Endothelial cell of umbilical vein (primary cell): ENCODE results near the gene RBM47. TPM values are rescaled to one million over a fixed set of nuclear protein-coding genes. Genes with fewer than 3 reads are reported as not detected.
A peak's percentile ranks its signal among the peaks of the same experiment; 100 is the strongest.

Experiments used
- BruUV-seq: library from RNA; stranded (reverse); fragments of 400-500 nt; replicated peaks from 2 replicates; lab custom pipeline; 2021; lab: Mats Ljungman, UMichigan
- CTCF ChIA-PET: fragments of 300-600, 350-600 bp; sonication (Branson Sonifier 250); formaldehyde crosslinking; loops from one replicate; lab custom pipeline; 2021; ENCODE audit warnings: antibody characterized with exemption, inconsistent platforms; lab: Charles Lee
- POLR2A ChIA-PET: fragments of 300-600, 350-600 bp; sonication (Branson Sonifier 250); formaldehyde crosslinking; loops from one replicate; lab custom pipeline; 2021; ENCODE audit warnings: antibody characterized with exemption, inconsistent platforms; lab: Charles Lee
- DNase-seq: peaks from one replicate; pipeline ENCODE4 v3.0.0-alpha.2; 2011; ENCODE audit warnings: low read depth, low spot score
- FAIRE-seq: peaks from 2 replicates; lab custom pipeline; 2011; peaks lifted over from hg19 to GRCh38; lab: Jason Lieb, UNC
- H2AFZ ChIP-seq: 2 replicates; pipeline ENCODE4 v1.6.0; 2012; ENCODE audit warnings: low read depth, low read length, control low read depth, inconsistent platforms
- H3K27ac ChIP-seq: 2 replicates; pipeline ENCODE4 v1.5.1; 2011; ENCODE audit warnings: low read depth, mild to moderate bottlenecking, control low read depth, low read length, moderate library complexity; ENCODE audit not compliant: insufficient read depth
- H3K27me3 ChIP-seq, 2 experiments: 2 replicates each; pipeline versions ENCODE4 v1.6.0 to v1.6.1; 2011; ENCODE audit warnings: low read length in 2 of 2, mixed read lengths in 1 of 2; ENCODE audit not compliant: control insufficient read depth in 2 of 2, insufficient read depth in 2 of 2
- H3K36me3 ChIP-seq, 2 experiments: 2 replicates in 1 of 2; 3 replicates in 1 of 2; pipeline ENCODE4 v1.5.1; 2011; ENCODE audit warnings: low read length in 2 of 2, mild to moderate bottlenecking in 1 of 2, moderate library complexity in 1 of 2; ENCODE audit not compliant: control insufficient read depth in 2 of 2, insufficient read depth in 2 of 2; ENCODE audit errors: extremely low read depth in 1 of 2
- H3K4me1 ChIP-seq: 3 replicates; pipeline ENCODE4 v1.5.1; 2011; ENCODE audit warnings: mild to moderate bottlenecking, low read length; ENCODE audit not compliant: control insufficient read depth, insufficient read depth; ENCODE audit errors: extremely low read depth
- H3K4me2 ChIP-seq: 2 replicates; pipeline ENCODE4 v1.6.1; 2011; ENCODE audit warnings: low read length, control low read depth, mixed read lengths; ENCODE audit not compliant: insufficient read depth
- H3K4me3 ChIP-seq, 3 experiments: fragments of 200-600 bp in 1 of 3; sonication (generic), shearing (Covaris generic) in 1 of 3; replicated peaks in 1 of 3; 2 replicates each; pipeline ENCODE4 v1.5.1; 2011 to 2016; ENCODE audit warnings: control low read depth in 3 of 3, low read length in 3 of 3, mild to moderate bottlenecking in 2 of 3, inconsistent platforms in 1 of 3, low read depth in 1 of 3, moderate library complexity in 1 of 3; ENCODE audit not compliant: insufficient read depth in 1 of 3
- H3K79me2 ChIP-seq: 2 replicates; pipeline ENCODE4 v1.6.0; 2012; ENCODE audit warnings: low read length, inconsistent platforms; ENCODE audit not compliant: control insufficient read depth, insufficient read depth
- H3K9ac ChIP-seq: replicated peaks from 2 replicates; pipeline ENCODE3; 2011; ENCODE audit warnings: low read length, control low read depth; ENCODE audit not compliant: insufficient read depth; ENCODE audit errors: extremely low read depth
- H3K9me1 ChIP-seq: replicated peaks from 3 replicates; pipeline ENCODE4 v1.6.0; 2011; ENCODE audit warnings: mild to moderate bottlenecking, low read length; ENCODE audit not compliant: control insufficient read depth, insufficient read depth; ENCODE audit errors: extremely low read depth
- H3K9me3 ChIP-seq: replicated peaks from 2 replicates; pipeline ENCODE4 v1.5.1; 2012; ENCODE audit warnings: low read length, inconsistent platforms; ENCODE audit not compliant: control insufficient read depth, insufficient read depth
- H4K20me1 ChIP-seq: replicated peaks from 2 replicates; pipeline ENCODE3; 2011; ENCODE audit warnings: mild to moderate bottlenecking, low read length; ENCODE audit not compliant: control insufficient read depth, insufficient read depth; ENCODE audit errors: extremely low read depth
- CTCF ChIP-seq, 2 donors: IDR thresholded peaks; 1 replicate in 1 of 2; 2 replicates in 1 of 2; pipeline ENCODE4 v1.5.1; 2011; ENCODE audit warnings: low read length in 2 of 2, mild to moderate bottlenecking in 2 of 2, moderate library complexity in 2 of 2, control low read depth in 1 of 2, inconsistent platforms in 1 of 2, low read depth in 1 of 2; ENCODE audit not compliant: insufficient read depth in 1 of 2; ENCODE audit errors: extremely low read depth in 1 of 2
- EZH2 ChIP-seq: IDR thresholded peaks from 2 replicates; pipeline ENCODE4 v1.6.1; 2012; ENCODE audit warnings: borderline replicate concordance, low read depth, mild to moderate bottlenecking, moderate library complexity, low read length, inconsistent platforms; ENCODE audit not compliant: severe bottlenecking
- FOS ChIP-seq: IDR thresholded peaks from 2 replicates; pipeline ENCODE4 v1.6.1; 2011; ENCODE audit warnings: mild to moderate bottlenecking, low read length, moderate library complexity, borderline replicate concordance; ENCODE audit not compliant: insufficient read depth
- GATA2 ChIP-seq: IDR thresholded peaks from 2 replicates; pipeline ENCODE4 v1.7.0; 2011; ENCODE audit warnings: low read depth, mild to moderate bottlenecking, moderate library complexity, mixed read lengths, low read length; ENCODE audit not compliant: insufficient read length, insufficient read depth
- JUN ChIP-seq: IDR thresholded peaks from 2 replicates; pipeline ENCODE4 v1.6.1; 2011; ENCODE audit warnings: borderline replicate concordance, low read depth; ENCODE audit not compliant: insufficient read length, insufficient read depth
- MAX ChIP-seq: IDR thresholded peaks from 2 replicates; pipeline ENCODE4 v1.6.1; 2011; ENCODE audit not compliant: insufficient read depth, insufficient read length
- MYC ChIP-seq: IDR thresholded peaks from one replicate; pipeline ENCODE4 v1.6.1; 2011; ENCODE audit warnings: mild to moderate bottlenecking, low read depth, low read length
- POLR2AphosphoS5 ChIP-seq: IDR thresholded peaks from 2 replicates; pipeline ENCODE4 v1.6.1; 2012; ENCODE audit warnings: low read depth, mild to moderate bottlenecking, control low read depth, low read length, moderate library complexity; ENCODE audit not compliant: insufficient read depth
- dilution Hi-C: fragments of 300-500 bp; cut with MboI; formaldehyde crosslinking; loops from one replicate; pipeline ENCODE4 v1.15.0; 2019; ENCODE audit warnings: low sequenced_read_pairs; ENCODE audit not compliant: extremely low pct_ligation_motif_present
- intact Hi-C: fragments of 100-400 bp; cut with micrococcal nuclease; formaldehyde crosslinking; loops from one replicate; pipeline ENCODE4 v1.10.0; 2022
- polyA plus RNA-seq, 4 experiments: library from polyadenylated mRNA; depleted of rRNA in 3 of 4; stranded (reverse) in 3 of 4; unstranded in 1 of 4; fragments of >200 nt; gene quantifications; 2 replicates each; pipeline versions ENCODE4 v1.2.1 to v1.2.3, GENCODE V29; 2011 to 2012; ENCODE audit warnings: missing spikeins in 1 of 4
- total RNA-seq: library from RNA; stranded (reverse); gene quantifications from 2 replicates; pipeline ENCODE4 v1.2.3, GENCODE V29; 2021

The RBM47 gene
- total and polyA plus RNA-seq, 2 donors (not counting 3 experiments of a cell fraction or from before 2014, with no cell fraction given) = not detected

DNA sequence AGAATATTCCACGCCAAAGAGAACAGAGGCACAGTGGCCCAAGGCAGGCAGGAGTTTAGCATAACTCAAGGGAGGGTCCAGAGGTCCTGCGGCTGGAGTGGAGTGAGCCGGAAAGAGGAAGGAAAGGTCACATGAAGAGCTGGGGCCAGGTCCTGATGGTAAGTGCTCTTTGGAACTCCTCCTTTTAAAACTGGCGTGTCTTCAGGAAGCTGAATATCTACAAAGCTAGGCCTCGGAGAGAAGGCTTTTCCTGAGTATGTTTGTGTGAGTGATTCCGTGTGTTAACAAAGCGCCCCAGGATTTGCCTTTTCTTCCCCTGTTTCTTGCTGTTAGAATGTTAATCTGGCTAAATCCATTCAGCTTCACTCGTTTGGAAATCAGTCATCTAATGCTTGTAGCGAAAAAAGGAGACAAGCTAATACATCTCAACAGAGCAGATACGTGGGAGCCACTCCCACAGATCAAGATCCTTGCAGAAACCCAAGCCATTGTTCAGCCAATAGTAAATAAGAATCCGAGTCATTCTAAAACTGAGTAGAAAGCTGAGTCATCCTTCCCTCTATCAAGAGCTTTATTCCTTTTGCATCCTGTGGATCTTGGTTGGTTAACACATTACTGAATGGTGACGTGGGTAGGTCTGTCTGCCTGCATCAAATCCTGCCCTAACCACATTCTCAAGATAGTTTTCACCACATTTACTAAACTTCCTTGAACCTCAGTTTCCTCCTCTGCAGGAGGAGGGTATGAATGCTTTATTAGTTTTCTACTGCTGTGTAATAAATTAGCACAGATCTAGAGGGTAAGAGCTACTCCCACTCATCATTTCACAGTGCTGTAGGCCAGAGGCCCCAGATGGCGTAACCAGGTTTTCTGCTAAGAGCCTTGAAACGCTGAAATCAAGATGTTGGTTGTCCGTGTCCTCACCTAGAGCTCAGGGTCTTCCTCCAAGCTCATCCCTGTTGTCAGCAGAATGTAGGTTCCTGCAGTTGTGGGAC is 43.2 kb upstream of the RBM47 start:
- dilution Hi-C loops = no loop called here
- Histone ChIP-seq H3K79me2 (no peaks in the 10 kb centered on the region), H3K4me1 (peaks cover 14% of the 10 kb centered on the region), H3K27me3 (no peaks in the 10 kb centered on the region), H4K20me1 (no peaks in the 10 kb centered on the region), H3K4me2 (peak overlapping the region; percentile 72), H3K27ac (peak overlapping the region; percentile 63), H3K36me3 (no peaks in the 10 kb centered on the region), H3K4me3 (no peak overlapping the region), H3K9me3 (no peaks in the 10 kb centered on the region), H3K9me1 (no peaks in the 10 kb centered on the region), H3K9ac (peak overlapping the region; percentile 28), H2AFZ (peak overlapping the region; percentile 95)
- peak; percentile 78 for DNase-seq
- ChIA-PET CTCF (interaction anchor here (0.6 to 1.7 kb wide), 10 partner anchors 9 to 617 kb away, joined by 3 to 14 read pairs (median 4); partner anchors contain the start of gene N4BP2), POLR2A (no interaction called here)
- intact Hi-C loops = no loop called here
- TF ChIP-seq JUN (peak; percentile 82), FOS (peak; percentile 74), MAX (no peak), CTCF (IDR thresholded peaks at IDR 0.05; ENCODE audit: extremely low read depth in 1 of 2, insufficient read depth in 1 of 2, low read depth in 1 of 2, low read length in 2 of 2) (no peak), POLR2AphosphoS5 (no peak), MYC (no peak), GATA2 (no peak), EZH2 (no peak)
- BruUV-seq = TSS peak; percentile 97
- FAIRE-seq = peak; percentile 93
